Astrocyte of the cerebellum (primary cell): Measurements from ENCODE around the gene SLC44A1.

ENCODE experiments used
- DNase-seq: peaks from one replicate; pipeline ENCODE4 v3.0.0-alpha.2; 2011; ENCODE audit warnings: low read depth
- H3K4me3 ChIP-seq: 2 replicates; pipeline ENCODE4 v1.5.1; 2011; ENCODE audit warnings: mild to moderate bottlenecking, low read depth, low read length, moderate library complexity
- in situ Hi-C: cut with HindIII; loops from 2 replicates; pipeline ENCODE4 v1.10.0; 2017; ENCODE audit warnings: low sequenced_read_pairs
- TF ChIP-seq, protein P1 (sequence below): IDR thresholded peaks from 2 replicates; pipeline ENCODE4 v1.5.1; 2012; ENCODE audit warnings: low read length, low read depth, moderate library complexity, mild to moderate bottlenecking; ENCODE audit errors: missing control alignments

Gene SLC44A1

GRCh38 chr9:105309531-105309931 is 65.1 kb downstream of the SLC44A1 start:
- in situ Hi-C loops, result no loop called here
- TF ChIP-seq, protein P1, sequence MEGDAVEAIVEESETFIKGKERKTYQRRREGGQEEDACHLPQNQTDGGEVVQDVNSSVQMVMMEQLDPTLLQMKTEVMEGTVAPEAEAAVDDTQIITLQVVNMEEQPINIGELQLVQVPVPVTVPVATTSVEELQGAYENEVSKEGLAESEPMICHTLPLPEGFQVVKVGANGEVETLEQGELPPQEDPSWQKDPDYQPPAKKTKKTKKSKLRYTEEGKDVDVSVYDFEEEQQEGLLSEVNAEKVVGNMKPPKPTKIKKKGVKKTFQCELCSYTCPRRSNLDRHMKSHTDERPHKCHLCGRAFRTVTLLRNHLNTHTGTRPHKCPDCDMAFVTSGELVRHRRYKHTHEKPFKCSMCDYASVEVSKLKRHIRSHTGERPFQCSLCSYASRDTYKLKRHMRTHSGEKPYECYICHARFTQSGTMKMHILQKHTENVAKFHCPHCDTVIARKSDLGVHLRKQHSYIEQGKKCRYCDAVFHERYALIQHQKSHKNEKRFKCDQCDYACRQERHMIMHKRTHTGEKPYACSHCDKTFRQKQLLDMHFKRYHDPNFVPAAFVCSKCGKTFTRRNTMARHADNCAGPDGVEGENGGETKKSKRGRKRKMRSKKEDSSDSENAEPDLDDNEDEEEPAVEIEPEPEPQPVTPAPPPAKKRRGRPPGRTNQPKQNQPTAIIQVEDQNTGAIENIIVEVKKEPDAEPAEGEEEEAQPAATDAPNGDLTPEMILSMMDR, result no peak
- no peak for DNase-seq
- no peak overlapping the region for H3K4me3 ChIP-seq

DNA sequence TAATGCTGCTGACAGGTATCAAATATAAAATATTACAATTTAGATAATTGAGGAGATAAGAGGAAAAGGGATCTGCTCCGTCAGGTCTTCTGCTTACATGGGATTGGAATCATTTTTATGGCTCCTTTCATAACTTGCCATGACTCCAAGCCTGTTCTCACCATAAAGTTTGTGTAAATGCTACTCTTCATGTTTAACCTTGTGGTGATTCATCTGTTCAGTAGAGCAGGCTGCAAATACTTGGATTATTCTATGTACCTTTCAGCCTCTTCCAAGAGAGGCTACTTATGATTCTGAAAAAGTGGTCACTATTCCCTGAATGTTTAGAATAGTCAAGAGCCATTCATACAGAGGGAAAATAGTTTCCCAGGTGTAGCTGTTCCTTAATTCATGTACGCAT is 66.9 kb downstream of the SLC44A1 start:
- DNase-seq, result no peak
- in situ Hi-C loops, result no loop called here
- H3K4me3 ChIP-seq, result no peak overlapping the region

DNA sequence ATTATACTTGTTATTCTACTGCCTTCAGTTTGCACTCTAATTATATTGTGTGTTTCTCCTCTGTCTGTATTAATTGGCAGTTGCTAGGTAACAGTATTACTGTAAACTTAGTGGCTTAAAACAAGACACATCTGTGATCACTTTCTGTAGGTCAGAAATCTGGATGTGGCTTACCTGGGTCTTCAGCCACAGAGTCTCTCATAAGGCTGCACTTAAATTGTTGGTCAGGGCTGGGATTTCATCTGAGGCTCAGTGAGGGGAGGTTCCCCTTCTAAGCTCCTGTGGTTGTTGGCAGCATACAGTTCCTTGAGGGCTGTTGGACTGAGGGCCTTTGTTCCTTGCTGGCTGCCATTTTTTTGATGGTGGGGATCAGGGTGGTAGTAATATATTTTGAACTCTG is 68.8 kb downstream of the SLC44A1 start:
- in situ Hi-C loops, result no loop called here
- DNase-seq, result no peak
- TF ChIP-seq, protein P1, result no peak
- H3K4me3 ChIP-seq, result no peak overlapping the region

More for the DNA sequence above, 66.9 kb downstream of the SLC44A1 start:
- TF ChIP-seq, protein P1, result no peak

DNA sequence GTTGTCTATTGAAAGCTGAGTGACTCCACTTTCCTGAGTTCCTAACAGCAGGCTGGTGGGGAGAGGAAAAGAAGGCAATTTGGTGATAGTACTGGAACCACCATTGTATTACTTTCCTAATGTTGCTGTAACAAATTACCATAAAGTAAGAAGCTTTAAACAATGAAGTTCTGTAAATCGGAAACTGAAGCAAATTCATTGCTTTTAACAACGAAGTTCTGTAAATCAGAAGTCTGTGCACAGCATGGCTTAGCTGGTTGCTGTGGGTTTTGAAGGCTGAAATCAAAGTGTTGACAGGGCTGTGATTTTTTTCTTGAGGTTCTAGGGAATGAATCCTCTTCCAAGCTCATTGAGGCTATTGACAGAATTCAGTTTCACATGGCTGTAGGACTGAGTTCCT is 72.3 kb downstream of the SLC44A1 start:
- no peak for DNase-seq
- H3K4me3 ChIP-seq, result no peak overlapping the region
- in situ Hi-C loops, result no loop called here
- TF ChIP-seq, protein P1, result no peak

- TF ChIP-seq, protein P1, result no peak
- no peak overlapping the region for H3K4me3 ChIP-seq
- DNase-seq, result no peak
- in situ Hi-C loops, result no loop called here
Observed at GRCh38 chr9:105318729-105319191, 74.3 kb downstream of the SLC44A1 start.

- DNase-seq, result no peak
- in situ Hi-C loops, result no loop called here
Observed at GRCh38 chr9:105319202-105319813, 74.9 kb downstream of the SLC44A1 start.

More at GRCh38 chr9:105319202-105319813, 74.9 kb downstream of the SLC44A1 start:
- H3K4me3 ChIP-seq, result no peak overlapping the region
- TF ChIP-seq, protein P1, result no peak
